Astrocyte (in vitro differentiated cells and primary cell): ENCODE data around the gene LRMDA.

Experiments
- EZH2 ChIP-seq: IDR thresholded peaks from 2 replicates; pipeline ENCODE4 v1.6.1; 2012; ENCODE audit warnings: mild to moderate bottlenecking, low read length, inconsistent platforms; ENCODE audit not compliant: insufficient read depth
- TF ChIP-seq, protein P1 (sequence below): IDR thresholded peaks from 2 replicates; pipeline ENCODE4 v1.5.1; 2011; ENCODE audit warnings: low read depth, mild to moderate bottlenecking, inconsistent platforms, low read length, moderate library complexity; ENCODE audit not compliant: insufficient read depth

DNA sequence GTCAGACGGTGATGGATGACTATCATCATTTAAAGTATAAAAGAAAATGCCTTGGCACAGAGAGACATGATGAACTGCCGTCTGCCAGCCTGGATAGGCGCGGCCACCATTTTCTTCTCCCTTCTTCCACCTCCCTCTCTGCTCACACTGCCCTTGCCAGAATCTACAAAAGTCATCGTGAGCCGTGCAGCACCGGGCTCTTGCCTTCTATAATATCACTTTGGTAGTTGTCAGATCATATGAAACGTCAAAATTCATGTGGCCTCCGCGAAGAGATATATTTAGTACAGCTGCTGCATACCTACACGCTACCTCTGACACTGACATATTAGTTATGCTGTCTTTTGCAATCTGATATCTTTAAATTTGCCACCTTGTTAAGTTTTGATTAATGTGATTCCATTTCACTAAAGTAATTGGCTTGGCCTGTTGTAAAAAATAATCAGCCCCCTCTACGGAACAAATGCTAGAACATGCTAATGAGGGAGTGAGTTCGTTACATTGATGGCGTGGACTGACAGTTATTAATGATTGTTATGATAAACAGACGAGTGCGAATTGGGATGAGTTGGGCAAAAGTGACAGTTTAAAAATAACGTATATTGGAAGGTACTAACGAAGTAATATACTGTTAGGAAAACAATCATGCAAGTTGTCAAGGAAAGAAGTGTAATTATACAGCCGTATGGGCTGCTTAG, 214.9 kb downstream of the LRMDA start:
- TF ChIP-seq EZH2: no peak
- TF ChIP-seq, protein P1, sequence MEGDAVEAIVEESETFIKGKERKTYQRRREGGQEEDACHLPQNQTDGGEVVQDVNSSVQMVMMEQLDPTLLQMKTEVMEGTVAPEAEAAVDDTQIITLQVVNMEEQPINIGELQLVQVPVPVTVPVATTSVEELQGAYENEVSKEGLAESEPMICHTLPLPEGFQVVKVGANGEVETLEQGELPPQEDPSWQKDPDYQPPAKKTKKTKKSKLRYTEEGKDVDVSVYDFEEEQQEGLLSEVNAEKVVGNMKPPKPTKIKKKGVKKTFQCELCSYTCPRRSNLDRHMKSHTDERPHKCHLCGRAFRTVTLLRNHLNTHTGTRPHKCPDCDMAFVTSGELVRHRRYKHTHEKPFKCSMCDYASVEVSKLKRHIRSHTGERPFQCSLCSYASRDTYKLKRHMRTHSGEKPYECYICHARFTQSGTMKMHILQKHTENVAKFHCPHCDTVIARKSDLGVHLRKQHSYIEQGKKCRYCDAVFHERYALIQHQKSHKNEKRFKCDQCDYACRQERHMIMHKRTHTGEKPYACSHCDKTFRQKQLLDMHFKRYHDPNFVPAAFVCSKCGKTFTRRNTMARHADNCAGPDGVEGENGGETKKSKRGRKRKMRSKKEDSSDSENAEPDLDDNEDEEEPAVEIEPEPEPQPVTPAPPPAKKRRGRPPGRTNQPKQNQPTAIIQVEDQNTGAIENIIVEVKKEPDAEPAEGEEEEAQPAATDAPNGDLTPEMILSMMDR: no peak
